ENCODE data around the gene VPS41.

VPS41 gene

GRCh38 chr7:38828026-38828425 lies 81.0 kb downstream of the VPS41 start:
- no peak for DNase-seq (ENCODE audit: low spot score)
- no peak for TF ChIP-seq CTCF (IDR thresholded peaks at IDR 0.05; ENCODE audit: extremely low read depth, missing control alignments)

GRCh38 chr7:38825721-38826440 lies 83.1 kb downstream of the VPS41 start:
- no peak for TF ChIP-seq CTCF (IDR thresholded peaks at IDR 0.05; ENCODE audit: extremely low read depth, missing control alignments)
- peak; percentile 24 for DNase-seq (ENCODE audit: low spot score)

- DNase-seq (ENCODE audit: low spot score) = no peak
- no peak for TF ChIP-seq CTCF (IDR thresholded peaks at IDR 0.05; ENCODE audit: extremely low read depth, missing control alignments)
Observed at GRCh38 chr7:38824948-38825347, 84.0 kb downstream of the VPS41 start.

- no peak for TF ChIP-seq CTCF (IDR thresholded peaks at IDR 0.05; ENCODE audit: extremely low read depth, missing control alignments)
- no peak for DNase-seq (ENCODE audit: low spot score)
Observed at GRCh38 chr7:38822549-38822948, 86.4 kb downstream of the VPS41 start.

- no peak for DNase-seq (ENCODE audit: low spot score)
- TF ChIP-seq CTCF (IDR thresholded peaks at IDR 0.05; ENCODE audit: extremely low read depth, missing control alignments) = no peak
Observed at GRCh38 chr7:38820571-38820970, 88.4 kb downstream of the VPS41 start.

GRCh38 chr7:38819463-38819862 lies 89.5 kb downstream of the VPS41 start:
- no peak for TF ChIP-seq CTCF (IDR thresholded peaks at IDR 0.05; ENCODE audit: extremely low read depth, missing control alignments)
- no peak for DNase-seq (ENCODE audit: low spot score)

- TF ChIP-seq CTCF (IDR thresholded peaks at IDR 0.05; ENCODE audit: extremely low read depth, missing control alignments) = no peak
- no peak for DNase-seq (ENCODE audit: low spot score)
Observed at GRCh38 chr7:38817526-38817925, 91.5 kb downstream of the VPS41 start.
